HepG2 (cell line): ENCODE data around the gene PPRC1. TPM values are rescaled to one million over a fixed set of nuclear protein-coding genes. Genes with fewer than 3 reads are reported as not detected.

Source experiments
- ADNP ChIP-seq: sonication (generic); formaldehyde crosslinking; IDR thresholded peaks from 2 replicates; pipeline ENCODE4 v1.4.0; 2020; ENCODE audit warnings: missing genetic modification reagents
- ARID2 ChIP-seq: sonication (generic); formaldehyde crosslinking; IDR thresholded peaks from 2 replicates; pipeline ENCODE4 v1.8.1; 2022; ENCODE audit warnings: mild to moderate bottlenecking, missing genetic modification reagents, borderline replicate concordance
- FLYWCH1 ChIP-seq: sonication (generic); formaldehyde crosslinking; IDR thresholded peaks from 2 replicates; pipeline ENCODE4 v1.8.1; 2023; ENCODE audit warnings: mild to moderate bottlenecking, missing genetic modification reagents
- GABPB1 ChIP-seq: IDR thresholded peaks from 2 replicates; pipeline ENCODE4 v1.6.1; 2016; ENCODE audit warnings: mild to moderate bottlenecking, missing genetic modification reagents, moderate library complexity, missing compliant biosample characterization
- HNF4A ChIP-seq: sonication (generic); formaldehyde crosslinking; IDR thresholded peaks from 2 replicates; pipeline ENCODE4 v1.4.0; 2020; ENCODE audit warnings: missing genetic modification reagents
- KLF12 ChIP-seq: sonication (generic); formaldehyde crosslinking; IDR thresholded peaks from 2 replicates; pipeline ENCODE4 v1.4.0; 2020; ENCODE audit warnings: missing genetic modification reagents, borderline replicate concordance
- LCORL ChIP-seq, 2 experiments: fragments of 450-650 bp in 1 of 2; sonication (generic) in 1 of 2; formaldehyde crosslinking in 1 of 2; IDR thresholded peaks; 2 replicates each; pipeline versions ENCODE4 v1.5.0 to v1.6.1; 2017 to 2020; ENCODE audit warnings: antibody characterized with exemption in 1 of 2, missing genetic modification reagents in 1 of 2
- NCOR1 ChIP-seq: fragments of 200-600 bp; sonication (generic); IDR thresholded peaks from 2 replicates; pipeline ENCODE4 v1.7.0; 2017; ENCODE audit warnings: antibody characterized with exemption, low read length, borderline replicate concordance
- TOPORS ChIP-seq: sonication (generic); formaldehyde crosslinking; IDR thresholded peaks from 2 replicates; pipeline ENCODE4 v1.8.0; 2023; ENCODE audit warnings: mild to moderate bottlenecking, missing genetic modification reagents
- ZBTB7A ChIP-seq: sonication (generic); formaldehyde crosslinking; IDR thresholded peaks from 2 replicates; pipeline ENCODE4 v1.8.0; 2022; ENCODE audit warnings: mild to moderate bottlenecking, missing genetic modification reagents
- ZNF143 ChIP-seq: sonication (generic); formaldehyde crosslinking; IDR thresholded peaks from 2 replicates; pipeline ENCODE4 v1.4.0; 2020; ENCODE audit warnings: missing genetic modification reagents
- ZNF282 ChIP-seq: fragments of 450-650 bp; IDR thresholded peaks from 2 replicates; pipeline ENCODE4 v1.6.1; 2018; ENCODE audit not compliant: partially characterized antibody
- polyA plus RNA-seq, 8 experiments: library from polyadenylated mRNA; depleted of rRNA in 3 of 8; stranded (reverse) in 7 of 8; unstranded in 1 of 8; fragments of >200 nt; fragmentation: Illumina TruSeq in 4 of 8; extraction: Trizol in 4 of 8; gene quantifications; 2 replicates each; pipeline versions ENCODE4 v1.2.1 to v1.2.3, GENCODE V29; 2011 to 2016; ENCODE audit warnings: low read depth in 4 of 8, missing spikeins in 1 of 8, mixed read lengths in 1 of 8; ENCODE audit not compliant: insufficient read depth in 1 of 8
- total RNA-seq, 5 experiments: library from RNA; depleted of rRNA; stranded (reverse); fragments of >200 nt; fragmentation: Illumina TruSeq; extraction: Trizol; gene quantifications; 2 replicates each; pipeline ENCODE4 v1.2.3, GENCODE V29; 2016; ENCODE audit warnings: low read depth in 1 of 5
- TF ChIP-seq, protein P1 (sequence below): sonication (generic); formaldehyde crosslinking; conservative IDR thresholded peaks from 2 replicates; pipeline ENCODE4 v1.4.0; 2020; ENCODE audit warnings: mild to moderate bottlenecking, missing genetic modification reagents, moderate library complexity
- TF ChIP-seq, protein P2 (sequence below): IDR thresholded peaks from 2 replicates; pipeline ENCODE4 v1.6.1; 2016; ENCODE audit warnings: control low read depth
- TF ChIP-seq, protein P3 (sequence below): sonication (generic); formaldehyde crosslinking; conservative IDR thresholded peaks from 2 replicates; pipeline ENCODE4 v1.4.0; 2020; ENCODE audit warnings: missing genetic modification reagents
- TF ChIP-seq, protein P4 (sequence below): sonication (generic); formaldehyde crosslinking; IDR thresholded peaks from 2 replicates; pipeline ENCODE4 v1.4.0; 2020; ENCODE audit warnings: missing genetic modification reagents, mild to moderate bottlenecking, borderline replicate concordance
- TF ChIP-seq, protein P5 (sequence below): sonication (generic); formaldehyde crosslinking; IDR thresholded peaks from 2 replicates; pipeline ENCODE4 v1.5.0; 2020; ENCODE audit warnings: missing genetic modification reagents

The PPRC1 gene
- total and polyA plus RNA-seq, 2 of the 13 experiments (the other 11 are each of a cell fraction or from before 2014, with no cell fraction given) = 18.7 to 24.2 TPM

DNA sequence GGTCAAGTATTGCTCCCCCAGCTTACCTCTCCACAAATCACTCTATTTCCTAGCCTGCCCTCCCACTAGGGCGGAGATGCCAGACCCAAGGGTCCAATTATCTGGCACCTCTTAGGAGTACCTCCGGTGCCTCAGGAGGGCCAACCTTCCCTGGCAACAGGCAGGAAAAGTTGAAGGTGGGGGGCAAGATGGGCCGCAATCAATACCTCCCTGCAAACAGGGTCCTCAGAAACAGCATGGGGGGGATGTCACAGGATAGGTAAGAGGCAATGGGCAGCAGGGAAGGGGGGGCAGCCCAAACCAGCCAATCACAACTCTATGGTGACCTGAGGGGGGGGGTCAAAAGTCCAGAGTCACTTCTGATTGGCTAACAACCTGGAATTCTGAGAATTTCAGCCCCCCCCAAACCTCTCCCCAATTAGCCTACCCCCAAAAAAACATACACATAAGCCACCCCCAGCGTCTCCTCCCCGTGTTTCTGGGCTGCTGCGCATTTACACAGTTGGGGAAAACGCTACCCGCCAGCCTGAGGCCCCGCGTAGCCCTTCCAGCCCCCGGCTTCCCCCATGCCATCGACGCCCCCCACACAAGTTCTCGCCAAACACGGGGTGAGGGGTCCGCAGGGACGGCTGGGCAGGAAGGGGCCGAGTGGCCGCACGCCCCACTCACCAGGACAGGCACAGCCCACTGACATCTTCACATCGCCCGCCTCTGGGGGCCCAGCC is 13.3 kb upstream of the PPRC1 start (continued):
- TF ChIP-seq, protein P1, sequence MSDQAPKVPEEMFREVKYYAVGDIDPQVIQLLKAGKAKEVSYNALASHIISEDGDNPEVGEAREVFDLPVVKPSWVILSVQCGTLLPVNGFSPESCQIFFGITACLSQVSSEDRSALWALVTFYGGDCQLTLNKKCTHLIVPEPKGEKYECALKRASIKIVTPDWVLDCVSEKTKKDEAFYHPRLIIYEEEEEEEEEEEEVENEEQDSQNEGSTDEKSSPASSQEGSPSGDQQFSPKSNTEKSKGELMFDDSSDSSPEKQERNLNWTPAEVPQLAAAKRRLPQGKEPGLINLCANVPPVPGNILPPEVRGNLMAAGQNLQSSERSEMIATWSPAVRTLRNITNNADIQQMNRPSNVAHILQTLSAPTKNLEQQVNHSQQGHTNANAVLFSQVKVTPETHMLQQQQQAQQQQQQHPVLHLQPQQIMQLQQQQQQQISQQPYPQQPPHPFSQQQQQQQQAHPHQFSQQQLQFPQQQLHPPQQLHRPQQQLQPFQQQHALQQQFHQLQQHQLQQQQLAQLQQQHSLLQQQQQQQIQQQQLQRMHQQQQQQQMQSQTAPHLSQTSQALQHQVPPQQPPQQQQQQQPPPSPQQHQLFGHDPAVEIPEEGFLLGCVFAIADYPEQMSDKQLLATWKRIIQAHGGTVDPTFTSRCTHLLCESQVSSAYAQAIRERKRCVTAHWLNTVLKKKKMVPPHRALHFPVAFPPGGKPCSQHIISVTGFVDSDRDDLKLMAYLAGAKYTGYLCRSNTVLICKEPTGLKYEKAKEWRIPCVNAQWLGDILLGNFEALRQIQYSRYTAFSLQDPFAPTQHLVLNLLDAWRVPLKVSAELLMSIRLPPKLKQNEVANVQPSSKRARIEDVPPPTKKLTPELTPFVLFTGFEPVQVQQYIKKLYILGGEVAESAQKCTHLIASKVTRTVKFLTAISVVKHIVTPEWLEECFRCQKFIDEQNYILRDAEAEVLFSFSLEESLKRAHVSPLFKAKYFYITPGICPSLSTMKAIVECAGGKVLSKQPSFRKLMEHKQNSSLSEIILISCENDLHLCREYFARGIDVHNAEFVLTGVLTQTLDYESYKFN = peak; percentile 20; the same call in 1 of the 2 replicates
- TF ChIP-seq, protein P2, sequence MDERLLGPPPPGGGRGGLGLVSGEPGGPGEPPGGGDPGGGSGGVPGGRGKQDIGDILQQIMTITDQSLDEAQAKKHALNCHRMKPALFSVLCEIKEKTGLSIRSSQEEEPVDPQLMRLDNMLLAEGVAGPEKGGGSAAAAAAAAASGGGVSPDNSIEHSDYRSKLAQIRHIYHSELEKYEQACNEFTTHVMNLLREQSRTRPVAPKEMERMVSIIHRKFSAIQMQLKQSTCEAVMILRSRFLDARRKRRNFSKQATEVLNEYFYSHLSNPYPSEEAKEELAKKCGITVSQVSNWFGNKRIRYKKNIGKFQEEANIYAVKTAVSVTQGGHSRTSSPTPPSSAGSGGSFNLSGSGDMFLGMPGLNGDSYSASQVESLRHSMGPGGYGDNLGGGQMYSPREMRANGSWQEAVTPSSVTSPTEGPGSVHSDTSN (CRISPR knock-in tag) = no peak
- TF ChIP-seq, protein P3, sequence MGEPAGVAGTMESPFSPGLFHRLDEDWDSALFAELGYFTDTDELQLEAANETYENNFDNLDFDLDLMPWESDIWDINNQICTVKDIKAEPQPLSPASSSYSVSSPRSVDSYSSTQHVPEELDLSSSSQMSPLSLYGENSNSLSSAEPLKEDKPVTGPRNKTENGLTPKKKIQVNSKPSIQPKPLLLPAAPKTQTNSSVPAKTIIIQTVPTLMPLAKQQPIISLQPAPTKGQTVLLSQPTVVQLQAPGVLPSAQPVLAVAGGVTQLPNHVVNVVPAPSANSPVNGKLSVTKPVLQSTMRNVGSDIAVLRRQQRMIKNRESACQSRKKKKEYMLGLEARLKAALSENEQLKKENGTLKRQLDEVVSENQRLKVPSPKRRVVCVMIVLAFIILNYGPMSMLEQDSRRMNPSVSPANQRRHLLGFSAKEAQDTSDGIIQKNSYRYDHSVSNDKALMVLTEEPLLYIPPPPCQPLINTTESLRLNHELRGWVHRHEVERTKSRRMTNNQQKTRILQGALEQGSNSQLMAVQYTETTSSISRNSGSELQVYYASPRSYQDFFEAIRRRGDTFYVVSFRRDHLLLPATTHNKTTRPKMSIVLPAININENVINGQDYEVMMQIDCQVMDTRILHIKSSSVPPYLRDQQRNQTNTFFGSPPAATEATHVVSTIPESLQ (CRISPR knock-in tag) = no peak
- no peak for TF ChIP-seq ARID2 (CRISPR knock-in tag)
- TF ChIP-seq LCORL (IDR thresholded peaks at IDR 0.05) = no peak
- peak; percentile 65 for TF ChIP-seq LCORL (CRISPR knock-in tag; IDR thresholded peaks at IDR 0.05)
- no peak for TF ChIP-seq HNF4A
- TF ChIP-seq KLF12 = no peak
- TF ChIP-seq NCOR1 = no peak
- TF ChIP-seq FLYWCH1 (CRISPR knock-in tag) = no peak
- TF ChIP-seq, protein P4, sequence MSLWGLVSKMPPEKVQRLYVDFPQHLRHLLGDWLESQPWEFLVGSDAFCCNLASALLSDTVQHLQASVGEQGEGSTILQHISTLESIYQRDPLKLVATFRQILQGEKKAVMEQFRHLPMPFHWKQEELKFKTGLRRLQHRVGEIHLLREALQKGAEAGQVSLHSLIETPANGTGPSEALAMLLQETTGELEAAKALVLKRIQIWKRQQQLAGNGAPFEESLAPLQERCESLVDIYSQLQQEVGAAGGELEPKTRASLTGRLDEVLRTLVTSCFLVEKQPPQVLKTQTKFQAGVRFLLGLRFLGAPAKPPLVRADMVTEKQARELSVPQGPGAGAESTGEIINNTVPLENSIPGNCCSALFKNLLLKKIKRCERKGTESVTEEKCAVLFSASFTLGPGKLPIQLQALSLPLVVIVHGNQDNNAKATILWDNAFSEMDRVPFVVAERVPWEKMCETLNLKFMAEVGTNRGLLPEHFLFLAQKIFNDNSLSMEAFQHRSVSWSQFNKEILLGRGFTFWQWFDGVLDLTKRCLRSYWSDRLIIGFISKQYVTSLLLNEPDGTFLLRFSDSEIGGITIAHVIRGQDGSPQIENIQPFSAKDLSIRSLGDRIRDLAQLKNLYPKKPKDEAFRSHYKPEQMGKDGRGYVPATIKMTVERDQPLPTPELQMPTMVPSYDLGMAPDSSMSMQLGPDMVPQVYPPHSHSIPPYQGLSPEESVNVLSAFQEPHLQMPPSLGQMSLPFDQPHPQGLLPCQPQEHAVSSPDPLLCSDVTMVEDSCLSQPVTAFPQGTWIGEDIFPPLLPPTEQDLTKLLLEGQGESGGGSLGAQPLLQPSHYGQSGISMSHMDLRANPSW (CRISPR knock-in tag) = no peak
- TF ChIP-seq TOPORS = no peak
- 0 out of 2 replicates have a peak, but pooled peaks have one; percentile 6 for TF ChIP-seq ZNF143 (CRISPR knock-in tag)
- 0 out of 2 replicates have a peak, but pooled peaks have one; percentile 14 for TF ChIP-seq ZBTB7A (CRISPR knock-in tag)
- no peak for TF ChIP-seq ADNP (CRISPR knock-in tag)
- no peak for TF ChIP-seq ZNF282
- TF ChIP-seq, protein P5, sequence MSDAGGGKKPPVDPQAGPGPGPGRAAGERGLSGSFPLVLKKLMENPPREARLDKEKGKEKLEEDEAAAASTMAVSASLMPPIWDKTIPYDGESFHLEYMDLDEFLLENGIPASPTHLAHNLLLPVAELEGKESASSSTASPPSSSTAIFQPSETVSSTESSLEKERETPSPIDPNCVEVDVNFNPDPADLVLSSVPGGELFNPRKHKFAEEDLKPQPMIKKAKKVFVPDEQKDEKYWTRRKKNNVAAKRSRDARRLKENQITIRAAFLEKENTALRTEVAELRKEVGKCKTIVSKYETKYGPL (CRISPR knock-in tag) = no peak
- no peak for TF ChIP-seq GABPB1 (CRISPR knock-in tag)
